H1 (cell line): Measurements from ENCODE around the gene IRF7.

Experiments used
- BRCA1 ChIP-seq: IDR thresholded peaks from 2 replicates; pipeline ENCODE4 v1.6.1; 2012; ENCODE audit warnings: low read depth, low read length, improper control_type of control experiment
- CEBPB ChIP-seq: IDR thresholded peaks from 2 replicates; pipeline ENCODE4 v1.6.1; 2012; ENCODE audit warnings: low read depth, low read length
- JUN ChIP-seq: IDR thresholded peaks from 2 replicates; pipeline ENCODE4 v1.6.1; 2011; ENCODE audit warnings: low read depth, mild to moderate bottlenecking, improper control_type of control experiment, low read length
- POLR2A ChIP-seq, 2 experiments: IDR thresholded peaks; 1 replicate in 1 of 2; 2 replicates in 1 of 2; pipeline ENCODE4 v1.6.1; 2011; ENCODE audit warnings: low read depth in 2 of 2, low read length in 2 of 2, mild to moderate bottlenecking in 2 of 2; ENCODE audit errors: control extremely low read depth in 1 of 2
- POLR2AphosphoS5 ChIP-seq: IDR thresholded peaks from 2 replicates; pipeline ENCODE4 v1.6.1; 2011; ENCODE audit warnings: low read depth, low read length
- RFX5 ChIP-seq: IDR thresholded peaks from 2 replicates; pipeline ENCODE4 v1.6.1; 2011; ENCODE audit warnings: low read depth, low read length, improper control_type of control experiment, borderline replicate concordance
- RNF2 ChIP-seq: fragments of 200-900, 300-1000 bp; sonication (generic); IDR thresholded peaks from 2 replicates; pipeline ENCODE4 v1.7.1; 2016; ENCODE audit warnings: borderline replicate concordance, low read depth, mild to moderate bottlenecking, antibody characterized with exemption, low read length; ENCODE audit not compliant: poor library complexity, severe bottlenecking; ENCODE audit errors: missing control alignments
- SUZ12 ChIP-seq: fragments of 200-600 bp; sonication (generic); IDR thresholded peaks from 2 replicates; pipeline ENCODE4 v1.6.1; 2012; ENCODE audit warnings: mild to moderate bottlenecking, inconsistent platforms, low read length, moderate library complexity, mixed read lengths
- TF ChIP-seq, protein P1 (sequence below), 3 experiments: IDR thresholded peaks; 1 replicate in 2 of 3; 2 replicates in 1 of 3; pipeline versions ENCODE4 v1.5.1 to v1.6.1; 2011; ENCODE audit warnings: low read length in 3 of 3, mild to moderate bottlenecking in 3 of 3, inconsistent platforms in 2 of 3, low read depth in 1 of 3, moderate library complexity in 1 of 3; ENCODE audit not compliant: insufficient read depth in 1 of 3; ENCODE audit errors: control extremely low read depth in 1 of 3

DNA sequence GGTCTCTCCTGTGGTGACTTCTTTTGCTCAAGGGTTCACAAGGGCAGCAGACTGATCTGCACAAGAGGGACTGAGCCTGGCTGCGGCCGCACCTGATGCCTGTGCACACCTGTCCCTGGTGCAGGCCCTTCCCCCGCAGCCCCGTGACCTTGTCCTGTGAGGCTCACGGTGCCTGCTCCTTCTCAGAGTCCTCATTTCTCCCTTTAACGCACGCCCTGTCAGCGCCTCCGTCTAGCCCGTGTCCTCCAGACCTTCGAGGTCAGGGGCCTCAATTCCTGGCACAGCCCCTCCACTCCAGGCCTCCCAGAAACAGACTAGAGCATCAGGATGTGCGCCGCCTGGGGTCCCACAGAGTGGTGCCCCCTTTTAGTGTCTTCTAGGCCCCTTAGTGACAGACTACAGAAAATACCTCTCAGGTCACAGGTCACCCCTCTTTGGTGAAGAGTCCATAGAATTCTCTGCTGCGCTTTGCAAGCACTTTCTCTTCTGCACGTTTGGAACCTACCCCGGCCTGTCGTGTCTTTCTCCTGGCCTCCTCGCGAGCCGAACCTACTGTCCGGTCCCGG, 20.3 kb upstream of the IRF7 start:
- TF ChIP-seq, protein P1, sequence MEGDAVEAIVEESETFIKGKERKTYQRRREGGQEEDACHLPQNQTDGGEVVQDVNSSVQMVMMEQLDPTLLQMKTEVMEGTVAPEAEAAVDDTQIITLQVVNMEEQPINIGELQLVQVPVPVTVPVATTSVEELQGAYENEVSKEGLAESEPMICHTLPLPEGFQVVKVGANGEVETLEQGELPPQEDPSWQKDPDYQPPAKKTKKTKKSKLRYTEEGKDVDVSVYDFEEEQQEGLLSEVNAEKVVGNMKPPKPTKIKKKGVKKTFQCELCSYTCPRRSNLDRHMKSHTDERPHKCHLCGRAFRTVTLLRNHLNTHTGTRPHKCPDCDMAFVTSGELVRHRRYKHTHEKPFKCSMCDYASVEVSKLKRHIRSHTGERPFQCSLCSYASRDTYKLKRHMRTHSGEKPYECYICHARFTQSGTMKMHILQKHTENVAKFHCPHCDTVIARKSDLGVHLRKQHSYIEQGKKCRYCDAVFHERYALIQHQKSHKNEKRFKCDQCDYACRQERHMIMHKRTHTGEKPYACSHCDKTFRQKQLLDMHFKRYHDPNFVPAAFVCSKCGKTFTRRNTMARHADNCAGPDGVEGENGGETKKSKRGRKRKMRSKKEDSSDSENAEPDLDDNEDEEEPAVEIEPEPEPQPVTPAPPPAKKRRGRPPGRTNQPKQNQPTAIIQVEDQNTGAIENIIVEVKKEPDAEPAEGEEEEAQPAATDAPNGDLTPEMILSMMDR (IDR thresholded peaks at IDR 0.05; ENCODE audit: control extremely low read depth in 1 of 3, insufficient read depth in 1 of 3, low read depth in 1 of 3, low read length in 3 of 3) = no peak
- TF ChIP-seq POLR2AphosphoS5 (no peak), JUN (no peak), POLR2A (IDR thresholded peaks at IDR 0.05; ENCODE audit: control extremely low read depth in 1 of 2, low read depth in 2 of 2, low read length in 2 of 2) (no peak), RNF2 (no peak), SUZ12 (no peak), BRCA1 (no peak), RFX5 (no peak), CEBPB (no peak)
